Dermis blood vessel endothelial cell (primary cell): ENCODE data around the gene C4orf54. TPM values are rescaled to one million over a fixed set of nuclear protein-coding genes. Genes with fewer than 3 reads are reported as not detected.

ENCODE experiments used
- DNase-seq: peaks from one replicate; pipeline ENCODE4 v3.0.0; 2010
- total RNA-seq: library from RNA; depleted of rRNA; stranded (reverse); fragments of >200 nt; gene quantifications from 2 replicates; pipeline ENCODE4 v1.2.3, GENCODE V29; 2014

Gene C4orf54
- total RNA-seq, 1 donor from 2014 or later: under 0.01 TPM

DNA sequence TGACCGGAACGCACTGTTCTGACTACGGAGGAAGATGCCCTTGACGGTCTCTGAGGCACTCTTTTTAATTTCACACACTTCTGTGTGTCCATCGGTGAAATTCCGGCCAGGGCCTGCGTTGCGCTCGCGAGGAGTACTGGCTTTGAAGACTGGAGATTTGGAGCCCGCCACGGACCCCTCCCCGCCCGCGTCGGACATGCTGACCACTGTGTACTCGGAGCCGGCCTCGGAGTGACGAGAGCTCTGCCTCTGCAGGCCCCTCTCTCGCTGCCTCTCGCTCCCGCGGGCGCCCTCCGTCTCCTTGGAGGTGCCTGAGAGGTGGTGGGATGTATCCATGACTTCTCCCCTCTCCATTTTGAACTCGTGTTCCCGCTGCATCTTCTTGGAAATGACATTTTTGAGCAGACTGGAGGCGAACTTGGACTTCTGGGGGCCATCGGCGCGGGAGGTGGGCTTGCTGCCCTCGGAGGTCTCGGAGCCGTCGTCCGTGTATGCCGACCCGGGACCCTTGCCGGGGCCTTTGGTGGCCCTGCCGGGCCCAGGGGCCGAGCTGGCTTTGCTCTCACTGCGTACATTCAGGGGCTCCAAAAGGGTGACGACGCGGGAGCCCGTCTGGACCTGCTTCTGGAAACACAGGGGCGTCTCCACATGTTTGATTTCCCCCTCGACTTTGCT, 5.7 kb downstream of the C4orf54 start:
- no peak for DNase-seq

DNA sequence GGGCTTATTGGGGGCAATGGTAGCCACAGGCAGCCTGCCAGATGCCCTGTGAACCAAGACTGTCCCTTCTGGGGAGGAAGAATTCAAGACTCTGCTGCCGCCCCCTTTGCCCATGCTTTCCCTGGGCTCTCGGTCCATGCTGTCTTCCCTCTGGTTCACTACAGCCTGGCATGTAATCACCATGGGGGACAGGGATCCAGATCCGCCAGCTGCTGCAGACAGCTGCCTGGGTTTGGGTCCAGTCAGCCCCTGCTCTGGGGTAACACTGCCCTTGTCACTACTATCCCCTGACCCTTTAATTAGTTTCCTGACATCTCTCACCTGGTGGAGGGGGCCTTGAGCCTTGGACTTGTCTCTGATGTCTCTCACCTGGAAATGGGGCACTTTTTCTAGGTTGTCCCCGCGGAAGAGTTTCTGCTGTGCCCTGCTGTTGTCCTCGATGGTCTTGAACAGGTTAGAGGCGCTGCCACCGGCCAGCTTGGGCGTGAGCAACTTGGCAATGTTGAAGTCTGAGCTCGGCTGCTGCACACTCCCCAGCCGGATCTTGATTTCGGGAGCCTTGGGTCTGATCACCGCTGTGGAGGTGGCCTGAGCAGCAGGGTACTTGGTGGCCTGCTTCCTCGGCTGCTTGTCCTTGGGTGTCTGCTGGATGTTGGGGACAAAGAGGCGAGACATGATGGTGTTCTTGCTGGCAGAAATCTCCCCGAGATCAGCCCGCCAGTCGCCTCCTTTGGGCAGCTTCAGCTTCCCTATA, 6.4 kb downstream of the C4orf54 start:
- no peak for DNase-seq

DNA sequence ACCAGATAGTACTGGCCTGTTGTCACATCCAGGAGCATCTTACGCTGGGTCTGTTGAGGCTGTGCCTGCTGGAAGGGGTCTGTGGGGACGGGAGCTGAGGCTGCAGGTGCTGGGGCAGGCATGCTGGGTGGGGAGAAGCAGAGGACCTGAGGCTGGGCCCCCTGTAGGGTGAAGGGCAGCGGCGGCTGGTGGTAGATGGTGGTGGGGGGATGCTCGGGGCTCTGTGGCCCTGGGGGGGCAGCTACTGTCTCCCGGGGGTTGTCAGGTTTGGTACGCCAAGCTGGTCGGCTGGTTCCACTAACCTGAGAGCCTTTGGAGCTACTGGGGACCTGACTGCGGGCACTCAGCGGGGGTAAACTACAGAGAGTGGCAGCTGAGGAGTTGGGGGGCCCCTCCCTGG, 7.8 kb downstream of the C4orf54 start:
- DNase-seq: no peak

DNA sequence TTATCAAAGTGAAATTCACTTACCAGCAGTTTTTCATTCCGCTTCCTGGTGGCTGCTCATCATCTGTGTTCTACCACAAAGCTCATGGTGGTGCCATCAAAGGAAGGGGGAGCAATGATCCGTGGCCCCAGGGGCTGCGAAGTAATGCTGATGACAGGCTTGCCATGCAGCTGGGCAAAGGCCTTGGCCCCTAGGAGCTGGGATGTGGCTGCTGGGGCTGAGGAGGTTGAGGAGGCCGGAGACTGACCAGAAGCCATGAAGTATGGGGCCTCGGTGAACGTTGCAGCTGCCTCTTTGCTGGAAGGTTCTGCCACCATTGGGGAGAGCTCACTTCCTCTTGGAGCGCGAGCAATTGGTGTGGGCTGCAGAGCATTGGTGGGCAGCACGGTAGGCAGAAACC, 8.4 kb downstream of the C4orf54 start:
- no peak for DNase-seq

DNA sequence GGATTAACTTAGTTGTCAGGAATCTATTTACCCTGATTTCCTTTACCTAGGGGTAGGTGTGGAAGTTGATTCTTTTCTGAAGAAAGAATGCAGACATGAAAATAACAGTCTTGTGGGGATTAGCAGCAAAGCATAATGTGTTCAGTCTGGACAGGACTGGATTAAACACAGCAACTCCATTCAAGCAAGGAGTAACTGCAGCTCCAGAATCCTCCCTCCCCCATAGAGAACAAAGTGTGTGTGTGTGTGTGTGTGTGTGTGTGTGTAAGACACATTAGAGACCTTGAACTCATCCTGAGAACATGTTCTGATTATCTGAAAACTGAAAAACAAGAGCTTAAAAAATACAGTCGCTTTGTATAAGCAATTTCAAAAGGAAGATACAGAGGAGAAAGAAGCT, 9.3 kb downstream of the C4orf54 start:
- DNase-seq: no peak

GRCh38 chr4:99647071-99647470, 10.6 kb downstream of the C4orf54 start:
- no peak for DNase-seq

- no peak for DNase-seq
These were observed 12.0 kb downstream of the C4orf54 start for GRCh38 chr4:99645638-99646037.

DNA sequence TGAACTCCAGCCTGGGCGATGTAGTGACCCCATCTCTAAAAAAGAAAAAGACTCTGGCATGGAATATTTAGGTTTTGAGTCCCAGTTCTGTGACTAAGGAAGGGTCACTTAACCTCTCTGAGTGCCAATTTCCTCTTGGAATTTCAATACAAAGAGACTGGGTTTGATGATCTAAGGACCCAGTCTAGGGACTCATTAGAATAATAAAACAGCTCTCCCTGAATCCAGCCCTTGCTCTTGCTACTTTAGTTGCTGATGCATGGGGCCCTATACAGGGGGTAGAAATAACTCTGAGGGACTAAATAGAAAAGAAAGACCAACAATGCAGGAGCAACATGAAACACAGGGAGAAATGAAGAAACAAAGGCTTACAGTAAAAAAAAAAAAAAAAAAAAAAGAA, 12.6 kb downstream of the C4orf54 start:
- DNase-seq: no peak

- no peak for DNase-seq
These were observed 13.2 kb downstream of the C4orf54 start for GRCh38 chr4:99644453-99644852.

DNA sequence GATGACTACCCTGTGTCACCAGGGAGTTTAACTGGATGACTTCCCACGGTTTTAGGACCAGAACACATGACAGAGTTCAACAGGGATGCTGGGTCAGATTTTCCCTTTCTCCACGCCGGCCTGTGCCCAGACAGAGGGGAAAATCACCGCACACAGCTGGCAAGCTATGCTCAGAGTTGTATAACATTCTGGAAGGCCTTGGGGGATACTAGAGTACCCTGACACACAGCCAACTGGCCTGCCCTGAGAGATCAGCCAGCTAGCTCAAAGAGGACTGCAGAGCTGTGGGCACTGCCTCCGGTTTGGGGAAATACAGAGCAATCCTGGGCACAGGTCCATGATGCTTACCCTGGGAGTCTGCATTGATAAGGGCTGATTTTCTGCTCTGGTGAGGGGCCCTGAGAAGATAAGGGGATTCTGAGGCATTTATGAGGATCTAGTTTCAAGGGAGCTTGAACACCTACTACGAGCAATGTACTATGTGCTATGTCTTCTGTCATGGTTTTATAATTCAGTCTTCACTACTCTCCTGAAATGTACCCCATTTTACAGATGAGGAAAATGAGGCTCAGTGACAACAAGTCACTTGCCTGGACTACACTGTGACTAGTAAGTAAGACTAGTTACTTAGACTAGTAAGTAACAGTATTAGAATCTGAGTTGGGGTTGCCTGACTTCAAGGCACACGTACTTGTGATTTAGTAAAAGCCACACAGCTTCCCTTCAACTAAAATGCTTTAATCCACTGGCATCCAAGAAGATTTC, 14.7 kb downstream of the C4orf54 start:
- no peak for DNase-seq

GRCh38 chr4:99640676-99641075, 17.0 kb downstream of the C4orf54 start:
- peak; percentile 20 for DNase-seq

GRCh38 chr4:99637174-99637573, 20.5 kb downstream of the C4orf54 start:
- DNase-seq: no peak

DNA sequence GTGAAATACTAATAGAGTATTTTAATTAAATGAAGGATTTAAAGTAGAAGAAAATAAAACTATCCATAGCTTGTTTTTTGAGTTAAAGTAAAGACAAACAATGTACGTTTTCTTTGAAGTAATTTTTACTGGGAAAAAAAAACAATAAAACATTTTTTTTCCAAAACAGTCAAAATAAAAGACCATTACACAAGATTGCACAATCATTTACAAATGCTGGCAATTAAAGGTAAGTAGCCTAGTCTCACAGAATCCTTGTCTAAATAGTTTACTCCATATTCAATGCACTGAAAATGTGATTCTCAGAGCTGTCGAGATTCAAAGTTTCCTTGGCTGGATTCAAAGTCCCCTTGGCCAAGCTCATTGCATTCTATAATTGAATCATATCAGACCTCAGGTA, 21.2 kb downstream of the C4orf54 start:
- DNase-seq: no peak

GRCh38 chr4:99635601-99636000, 22.0 kb downstream of the C4orf54 start:
- no peak for DNase-seq

DNA sequence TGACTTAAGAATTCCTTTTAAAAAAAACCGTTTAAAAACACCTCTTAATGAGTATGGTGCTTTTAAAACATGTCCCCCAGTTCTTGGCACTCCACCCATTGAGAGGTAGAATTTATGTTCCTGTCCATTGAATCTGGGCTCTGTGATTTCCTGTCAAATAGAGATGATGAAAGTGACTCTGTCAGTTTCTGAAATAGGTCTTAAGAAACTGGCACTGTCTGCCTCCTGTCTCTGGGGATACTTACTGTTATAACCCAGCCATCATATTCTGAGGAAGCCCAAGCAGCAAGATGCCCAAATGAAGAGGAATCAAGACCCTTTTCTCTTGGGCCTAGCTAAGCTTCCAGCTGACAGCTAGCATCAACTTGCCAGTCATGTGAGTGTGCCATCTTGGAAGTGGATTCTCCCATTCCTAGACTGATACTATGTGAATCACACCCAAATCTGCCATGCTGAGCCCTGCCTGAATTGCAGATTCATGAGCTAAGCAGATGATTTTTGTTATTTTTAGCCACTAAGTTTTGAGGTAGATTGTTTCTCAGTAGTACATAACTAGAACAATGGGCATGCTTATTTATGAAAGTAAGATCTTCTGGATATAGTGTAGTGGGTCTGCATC, 22.8 kb downstream of the C4orf54 start:
- no peak for DNase-seq

- no peak for DNase-seq
These were observed 23.9 kb downstream of the C4orf54 start for GRCh38 chr4:99633772-99634171.

- DNase-seq: no peak
These were observed 26.7 kb downstream of the C4orf54 start for GRCh38 chr4:99630857-99631360.

DNA sequence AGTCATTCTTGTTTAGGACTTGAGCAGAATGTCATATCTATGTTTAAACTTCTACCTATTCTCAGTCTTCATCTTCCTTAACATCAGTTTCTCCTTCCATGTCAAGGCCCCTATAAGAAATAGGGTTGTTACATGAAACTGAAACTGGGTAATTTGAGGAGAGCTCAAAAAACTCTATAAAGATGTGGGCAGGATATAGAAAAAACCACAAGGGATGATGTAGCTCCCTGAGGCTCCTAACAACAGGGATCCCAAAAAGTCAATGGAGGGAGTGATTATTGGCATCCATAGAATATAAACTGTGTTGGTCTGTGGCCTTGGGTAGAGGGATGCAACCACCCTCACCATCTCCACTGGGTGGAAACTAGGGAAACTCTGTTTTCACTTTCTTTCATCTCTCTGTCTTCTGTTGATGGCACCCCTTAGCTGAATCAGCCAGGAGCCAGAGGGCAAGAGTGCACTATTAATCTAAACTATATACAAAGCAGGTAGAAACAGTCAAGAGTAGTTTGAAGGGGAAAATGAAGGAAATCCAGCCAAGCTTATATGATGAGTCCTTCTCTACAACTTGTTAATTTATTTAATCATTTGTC, 27.6 kb downstream of the C4orf54 start:
- DNase-seq: no peak

DNA sequence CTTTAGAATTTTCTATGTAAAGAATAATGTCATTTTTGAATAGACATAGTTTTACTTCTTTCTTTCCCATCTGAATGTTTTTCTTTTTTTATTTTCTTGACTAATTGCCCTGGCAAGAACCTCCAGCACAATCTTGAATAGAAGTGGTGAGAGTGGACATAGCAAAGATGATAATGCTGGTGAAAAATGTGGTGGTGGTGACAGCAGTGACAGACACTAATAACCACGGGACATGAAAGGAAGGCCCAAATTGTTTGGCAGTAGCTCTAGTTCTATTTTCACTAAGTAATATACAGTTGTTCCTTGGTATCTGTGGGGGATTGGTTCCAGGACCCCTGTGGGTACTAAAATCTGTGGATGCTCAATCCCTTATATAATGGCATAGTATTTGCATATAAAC, 29.6 kb downstream of the C4orf54 start:
- DNase-seq: no peak

DNA sequence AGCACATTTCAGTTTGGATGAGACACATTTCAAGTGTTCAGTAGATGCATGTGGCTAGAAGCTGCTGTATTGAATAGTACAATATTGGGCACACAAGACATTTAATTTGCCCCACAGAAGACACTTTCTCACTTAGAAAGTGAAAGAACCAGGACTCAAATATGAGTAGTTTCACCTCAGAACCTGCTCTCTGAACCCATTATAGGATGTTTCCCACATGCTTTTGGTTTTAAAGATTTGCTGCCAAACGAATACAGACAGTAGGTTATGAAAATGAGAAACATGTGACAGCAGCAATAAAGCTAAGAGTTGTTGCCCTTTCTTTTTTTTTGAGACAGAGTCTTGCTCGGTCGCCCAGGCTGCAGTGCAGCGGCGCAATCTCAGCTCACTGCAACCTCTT, 32.3 kb downstream of the C4orf54 start:
- DNase-seq: no peak

GRCh38 chr4:99624141-99624719, 33.4 kb downstream of the C4orf54 start:
- no peak for DNase-seq

- DNase-seq: no peak
These were observed 35.3 kb downstream of the C4orf54 start for GRCh38 chr4:99622341-99622740.
